Omental fat pad (tissue), 4 donors: ENCODE results near the gene ADCY10. TPM values are rescaled to one million over a fixed set of nuclear protein-coding genes. Genes with fewer than 3 reads are reported as not detected.

Source experiments
- ATAC-seq: fragments of 150-250 bp; one replicate; pipeline ENCODE4 v1.9.1; 2016; ENCODE audit warnings: mild to moderate bottlenecking, moderate library complexity; ENCODE audit not compliant: low FRiP score
- DNase-seq: peaks from one replicate; pipeline ENCODE4 v3.0.0-alpha.2; 2019; ENCODE audit warnings: low spot score
- total RNA-seq, 4 donors: library from RNA; depleted of rRNA; stranded (reverse); fragments of >200 nt; gene quantifications; one replicate each; pipeline ENCODE4 v1.1.0, GENCODE V29; 2016
- TF ChIP-seq, protein P1 (sequence below), 3 donors: fragments of 450-650 bp; IDR thresholded peaks; one replicate each; pipeline ENCODE4 v1.5.1; 2016 to 2017; ENCODE audit warnings: antibody characterized with exemption in 3 of 3, mild to moderate bottlenecking in 3 of 3, moderate library complexity in 2 of 3

Gene ADCY10
- total RNA-seq, 4 donors from 2014 or later, result 0.32 to 1.0 (median 0.75) TPM; not detected in 1

DNA sequence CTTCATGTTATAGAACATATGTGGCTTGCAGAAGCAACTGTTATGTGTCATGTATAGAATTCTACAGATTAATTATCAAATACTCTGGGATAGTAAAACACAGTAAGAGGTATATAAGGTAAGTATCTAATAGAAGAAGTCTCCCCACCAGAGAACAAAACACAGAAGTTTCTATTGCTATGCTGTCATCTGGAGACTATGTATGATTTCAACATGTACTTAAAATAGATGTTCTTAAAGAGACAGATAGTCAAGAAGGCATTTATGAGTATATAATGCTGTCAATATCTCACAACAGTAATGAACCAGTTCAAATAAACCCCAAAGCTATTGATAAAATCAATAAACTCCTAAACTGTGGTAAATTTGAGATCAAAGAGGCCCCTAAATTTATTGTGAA is 8.1 kb upstream of the ADCY10 start:
- TF ChIP-seq, protein P1, sequence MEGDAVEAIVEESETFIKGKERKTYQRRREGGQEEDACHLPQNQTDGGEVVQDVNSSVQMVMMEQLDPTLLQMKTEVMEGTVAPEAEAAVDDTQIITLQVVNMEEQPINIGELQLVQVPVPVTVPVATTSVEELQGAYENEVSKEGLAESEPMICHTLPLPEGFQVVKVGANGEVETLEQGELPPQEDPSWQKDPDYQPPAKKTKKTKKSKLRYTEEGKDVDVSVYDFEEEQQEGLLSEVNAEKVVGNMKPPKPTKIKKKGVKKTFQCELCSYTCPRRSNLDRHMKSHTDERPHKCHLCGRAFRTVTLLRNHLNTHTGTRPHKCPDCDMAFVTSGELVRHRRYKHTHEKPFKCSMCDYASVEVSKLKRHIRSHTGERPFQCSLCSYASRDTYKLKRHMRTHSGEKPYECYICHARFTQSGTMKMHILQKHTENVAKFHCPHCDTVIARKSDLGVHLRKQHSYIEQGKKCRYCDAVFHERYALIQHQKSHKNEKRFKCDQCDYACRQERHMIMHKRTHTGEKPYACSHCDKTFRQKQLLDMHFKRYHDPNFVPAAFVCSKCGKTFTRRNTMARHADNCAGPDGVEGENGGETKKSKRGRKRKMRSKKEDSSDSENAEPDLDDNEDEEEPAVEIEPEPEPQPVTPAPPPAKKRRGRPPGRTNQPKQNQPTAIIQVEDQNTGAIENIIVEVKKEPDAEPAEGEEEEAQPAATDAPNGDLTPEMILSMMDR (IDR thresholded peaks at IDR 0.05), result no peak
- ATAC-seq (no peak), DNase-seq (no peak)

- DNase-seq (no peak), ATAC-seq (no peak)
Measured at GRCh38 chr1:167916766-167917511, 3.0 kb upstream of the ADCY10 start.

DNA sequence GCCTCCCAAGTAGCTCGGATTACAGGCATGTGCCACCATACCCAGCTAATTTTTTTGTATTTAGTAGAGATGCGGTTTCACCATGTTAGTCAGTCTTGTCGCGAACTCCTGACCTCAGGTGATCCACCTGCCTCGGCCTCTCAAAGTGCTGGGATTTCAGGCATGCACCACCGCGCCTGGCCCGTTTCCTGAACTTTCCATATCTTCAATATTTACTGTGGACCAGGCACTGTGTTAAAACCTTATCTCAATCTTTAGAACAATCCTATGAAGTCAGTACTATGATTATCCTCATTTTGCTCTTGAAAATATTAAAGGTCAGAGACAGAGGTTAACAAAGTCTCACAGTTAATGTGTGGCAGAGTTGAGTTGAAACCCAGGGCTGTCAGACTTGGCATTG is 1.6 kb upstream of the ADCY10 start:
- ATAC-seq, result no peak
- TF ChIP-seq, protein P1 (IDR thresholded peaks at IDR 0.05), result no peak
- DNase-seq, result no peak

More at GRCh38 chr1:167916766-167917511, 3.0 kb upstream of the ADCY10 start:
- TF ChIP-seq, protein P1 (IDR thresholded peaks at IDR 0.05), result no peak

DNA sequence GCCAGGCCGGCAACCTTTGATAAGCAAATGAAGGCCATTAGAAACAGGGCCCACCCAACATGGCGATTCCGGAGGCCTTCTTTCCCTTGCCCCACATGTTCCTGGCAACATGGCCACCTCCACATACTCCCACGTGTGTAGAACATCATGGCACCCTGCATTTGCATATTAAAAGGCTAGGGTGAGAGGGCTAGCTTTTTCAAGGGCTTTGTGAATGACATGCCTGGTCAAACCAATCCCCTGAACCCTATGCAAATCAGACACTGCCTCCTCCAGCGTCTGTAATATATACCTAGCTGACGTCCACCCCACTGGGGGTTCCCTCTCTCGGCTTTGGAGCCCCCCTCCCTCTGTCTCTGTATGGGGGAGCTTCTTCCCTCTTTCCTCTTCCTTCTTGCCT is 1.6 kb downstream of the ADCY10 start:
- TF ChIP-seq, protein P1 (IDR thresholded peaks at IDR 0.05), result no peak
- ATAC-seq, result no peak
- DNase-seq, result no peak

- no peak for DNase-seq
- TF ChIP-seq, protein P1 (IDR thresholded peaks at IDR 0.05), result no peak
- no peak for ATAC-seq
Measured at GRCh38 chr1:167911413-167911812, 2.5 kb downstream of the ADCY10 start.

DNA sequence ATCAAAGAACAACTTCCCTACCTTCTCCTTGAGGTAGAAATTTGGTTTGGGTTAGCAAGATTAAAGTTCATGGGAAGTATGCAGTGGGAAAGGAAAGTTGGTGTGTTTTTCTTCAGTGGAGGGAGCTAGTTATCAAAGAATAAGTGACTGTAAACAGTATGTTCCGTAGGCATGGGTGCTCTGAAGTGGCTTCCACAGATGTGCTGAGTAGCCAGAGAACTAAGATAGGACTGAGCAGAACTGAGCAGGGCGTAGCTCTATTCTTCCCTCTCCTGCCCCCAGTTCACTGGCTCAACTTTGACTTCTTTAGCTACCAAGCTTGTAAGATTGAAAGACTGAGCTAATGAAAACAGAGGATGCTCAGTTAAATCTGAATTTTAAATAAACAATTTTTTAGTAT is 3.4 kb downstream of the ADCY10 start:
- TF ChIP-seq, protein P1 (IDR thresholded peaks at IDR 0.05), result no peak
- ATAC-seq, result no peak
- no peak for DNase-seq

DNA sequence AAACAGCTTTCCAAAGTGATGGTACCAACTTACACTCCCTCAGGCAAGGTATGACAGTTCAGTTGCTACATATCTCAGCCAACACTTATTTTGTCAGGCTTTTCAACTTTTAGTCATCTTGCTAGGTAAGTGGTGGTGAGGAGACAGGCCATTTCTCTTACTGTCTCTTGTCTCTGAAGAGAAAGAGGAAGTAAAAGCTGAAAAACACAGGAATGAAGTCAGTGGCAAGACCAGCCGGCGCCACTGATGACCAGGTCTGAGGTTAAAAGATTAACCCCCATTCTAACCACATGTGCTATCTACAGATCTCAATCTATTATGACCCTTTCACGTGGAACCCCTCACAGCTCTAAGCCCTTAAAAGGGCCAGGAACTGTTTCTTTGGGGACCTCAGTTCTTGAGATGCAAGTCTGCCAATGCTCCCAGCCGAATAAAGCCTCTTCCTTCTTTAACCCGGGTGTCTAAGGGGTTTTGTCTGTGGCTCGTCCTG is 4.2 kb downstream of the ADCY10 start:
- TF ChIP-seq, protein P1 (IDR thresholded peaks at IDR 0.05), result no peak
- no peak for DNase-seq
- no peak for ATAC-seq
